Measurements from ENCODE around the gene JARID2. TPM values are rescaled to one million over a fixed set of nuclear protein-coding genes. Genes with fewer than 3 reads are reported as not detected.

The JARID2 gene
- total RNA-seq, 2 experiments from 2014 or later = 19.0 to 19.5 TPM

GRCh38 chr6:15434823-15435380 lies 189.0 kb downstream of the JARID2 start:
- ChIA-PET CTCF (ENCODE audit: unreplicated experiment) (no interaction called here), POLR2A (interaction anchor here (0.7 kb wide), 1 partner anchor 9 kb away, joined by 3 read pairs; no protein-coding TSS in a partner anchor)
- H3K4me1 ChIP-seq (ENCODE audit: insufficient read depth, low read length, poor library complexity, severe bottlenecking) = peaks cover 38% of the 10 kb centered on the region
- H3K9me2 ChIP-seq (ENCODE audit: insufficient read depth, low read length) = no peaks in the 10 kb centered on the region
- BruUV-seq (replicated peaks) = no TSS peak
- H4K20me1 ChIP-seq (ENCODE audit: insufficient read depth, low read length) = no peaks in the 10 kb centered on the region
- DNase-seq (ENCODE audit: low spot score) = no peak
- intact Hi-C loops (cut with micrococcal nuclease; ENCODE audit: unreplicated experiment) = no loop called here
- H3K4me3 ChIP-seq (ENCODE audit: low read depth, low read length, poor library complexity, severe bottlenecking) = no peak overlapping the region
- no peak overlapping the region for H2AFZ ChIP-seq (ENCODE audit: low read length)
- TF ChIP-seq EZH2phosphoT487 (IDR thresholded peaks at IDR 0.05; ENCODE audit: borderline replicate concordance, low read depth, low read length) = no peak
- no peak for TF ChIP-seq CTCF (conservative IDR thresholded peaks at IDR 0.05; ENCODE audit: low read length)
- H3K79me2 ChIP-seq (ENCODE audit: insufficient read depth, low read depth, low read length) = no peaks in the 10 kb centered on the region
- no peak overlapping the region for H3K27ac ChIP-seq (ENCODE audit: low read depth, low read length, poor library complexity, severe bottlenecking)
- H3K4me2 ChIP-seq (ENCODE audit: low read length) = no peak overlapping the region
- H3K9me3 ChIP-seq (ENCODE audit: low read length) = peaks cover 7% of the 10 kb centered on the region; the same call in 1 of the 2 replicates
- no peaks in the 10 kb centered on the region for H3K36me3 ChIP-seq (ENCODE audit: insufficient read depth, low read length)

- H3K9me3 ChIP-seq (ENCODE audit: low read length) = peaks cover 7% of the 10 kb centered on the region; the same call in 1 of the 2 replicates
- no peaks in the 10 kb centered on the region for H4K20me1 ChIP-seq (ENCODE audit: insufficient read depth, low read length)
- H3K79me2 ChIP-seq (ENCODE audit: insufficient read depth, low read depth, low read length) = no peaks in the 10 kb centered on the region
- no peaks in the 10 kb centered on the region for H3K9me2 ChIP-seq (ENCODE audit: insufficient read depth, low read length)
- no peak for DNase-seq (ENCODE audit: low spot score)
- H3K4me2 ChIP-seq (ENCODE audit: low read length) = no peak overlapping the region
- H3K4me3 ChIP-seq (ENCODE audit: low read depth, low read length, poor library complexity, severe bottlenecking) = no peak overlapping the region
- BruUV-seq (replicated peaks) = no TSS peak
- H3K36me3 ChIP-seq (ENCODE audit: insufficient read depth, low read length) = no peaks in the 10 kb centered on the region
- H3K27ac ChIP-seq (ENCODE audit: low read depth, low read length, poor library complexity, severe bottlenecking) = no peak overlapping the region
- H3K4me1 ChIP-seq (ENCODE audit: insufficient read depth, low read length, poor library complexity, severe bottlenecking) = peaks cover 38% of the 10 kb centered on the region
- CTCF ChIA-PET (ENCODE audit: unreplicated experiment) = no interaction called here
- TF ChIP-seq CTCF (conservative IDR thresholded peaks at IDR 0.05; ENCODE audit: low read length) (no peak), EZH2phosphoT487 (IDR thresholded peaks at IDR 0.05; ENCODE audit: borderline replicate concordance, low read depth, low read length) (no peak)
- H2AFZ ChIP-seq (ENCODE audit: low read length) = no peak overlapping the region
- intact Hi-C loops (cut with micrococcal nuclease; ENCODE audit: unreplicated experiment) = no loop called here
- POLR2A ChIA-PET = no interaction called here
Measured at GRCh38 chr6:15435468-15435867, 189.6 kb downstream of the JARID2 start.

GRCh38 chr6:15436451-15436850 lies 190.6 kb downstream of the JARID2 start:
- Histone ChIP-seq H3K9me3 (ENCODE audit: low read length) (peaks cover 7% of the 10 kb centered on the region; the same call in 1 of the 2 replicates), H3K4me2 (ENCODE audit: low read length) (no peak overlapping the region), H3K9me2 (ENCODE audit: insufficient read depth, low read length) (no peaks in the 10 kb centered on the region), H2AFZ (ENCODE audit: low read length) (no peak overlapping the region), H3K36me3 (ENCODE audit: insufficient read depth, low read length) (no peaks in the 10 kb centered on the region), H3K4me3 (ENCODE audit: low read depth, low read length, poor library complexity, severe bottlenecking) (no peak overlapping the region), H3K4me1 (ENCODE audit: insufficient read depth, low read length, poor library complexity, severe bottlenecking) (peaks cover 38% of the 10 kb centered on the region), H4K20me1 (ENCODE audit: insufficient read depth, low read length) (no peaks in the 10 kb centered on the region), H3K27ac (ENCODE audit: low read depth, low read length, poor library complexity, severe bottlenecking) (no peak overlapping the region), H3K79me2 (ENCODE audit: insufficient read depth, low read depth, low read length) (no peaks in the 10 kb centered on the region)
- intact Hi-C loops (cut with micrococcal nuclease; ENCODE audit: unreplicated experiment) = no loop called here
- DNase-seq (ENCODE audit: low spot score) = no peak
- BruUV-seq (replicated peaks) = no TSS peak
- TF ChIP-seq EZH2phosphoT487 (IDR thresholded peaks at IDR 0.05; ENCODE audit: borderline replicate concordance, low read depth, low read length) = no peak
- CTCF ChIA-PET (ENCODE audit: unreplicated experiment) = no interaction called here
- POLR2A ChIA-PET = no interaction called here
